HCT116 (cell line): ENCODE results near the gene UBE2D3. TPM values are rescaled to one million over a fixed set of nuclear protein-coding genes. Genes with fewer than 3 reads are reported as not detected.

Experiments
- ATAC-seq: fragments of 200-7000 bp; cut with Tn5 transposase; 2 replicates; pipeline ENCODE4 v1.9.1; 2020; ENCODE audit warnings: mild to moderate bottlenecking, moderate library complexity
- BruUV-seq: library from RNA; stranded (reverse); fragments of 400-500 nt; replicated peaks from 2 replicates; lab custom pipeline; 2021; lab: Mats Ljungman, UMichigan
- CTCF ChIA-PET: fragments of 300-600 bp; sonication (Branson Sonifier 250); formaldehyde crosslinking; loops from one replicate; lab custom pipeline; 2021; ENCODE audit warnings: antibody characterized with exemption; lab: Charles Lee
- POLR2A ChIA-PET: fragments of 300-600, 350-600 bp; sonication (Branson Sonifier 250); formaldehyde crosslinking; loops from one replicate; lab custom pipeline; 2021; ENCODE audit warnings: antibody characterized with exemption; lab: Charles Lee
- RAD21 ChIA-PET, 2 experiments: fragments of 300-600 bp; sonication (Branson Sonifier 250); formaldehyde crosslinking; loops; one replicate each; lab custom pipeline; 2023; ENCODE audit warnings: low total read pairs in 2 of 2; ENCODE audit not compliant: uncharacterized antibody in 2 of 2, unreplicated experiment in 2 of 2, low non-redundant PET in 1 of 2; lab: Charles Lee
- DNase-seq: peaks from one replicate; pipeline ENCODE4 v3.0.0-alpha.2; 2010; ENCODE audit warnings: low read depth, low spot score
- H2AFZ ChIP-seq: fragments of 200-600 bp; shearing (Covaris generic), sonication (generic); 2 replicates; pipeline ENCODE4 v1.6.1; 2017; ENCODE audit warnings: low read depth, mixed run types, mixed read lengths, antibody characterized with exemption, low read length; ENCODE audit not compliant: poor library complexity, severe bottlenecking
- H3K27ac ChIP-seq: 2 replicates; pipeline ENCODE4 v1.5.1; 2012; ENCODE audit warnings: low read depth, low read length
- H3K27me3 ChIP-seq: fragments of 200-600 bp; sonication (generic); 2 replicates; pipeline ENCODE4 v1.6.1; 2016; ENCODE audit warnings: mixed run types, low read length, mixed read lengths; ENCODE audit not compliant: insufficient read depth
- H3K36me3 ChIP-seq, 2 experiments: fragments of 200-500 bp in 1 of 2; fragments of 200-600 bp in 1 of 2; sonication (Bioruptor generic) in 1 of 2; sonication (generic) in 1 of 2; 2 replicates each; pipeline versions ENCODE4 v1.5.1 to v1.6.1; 2014 to 2016; ENCODE audit warnings: low read length in 2 of 2, inconsistent platforms in 1 of 2, mixed read lengths in 1 of 2, mixed run types in 1 of 2; ENCODE audit not compliant: insufficient read depth in 2 of 2, control insufficient read depth in 1 of 2
- H3K4me1 ChIP-seq, 2 experiments: fragments of 200-600 bp in 1 of 2; sonication (generic) in 1 of 2; 2 replicates each; pipeline versions ENCODE4 v1.5.1 to v1.6.1; 2012 to 2017; ENCODE audit warnings: low read length in 2 of 2, inconsistent platforms in 1 of 2, mild to moderate bottlenecking in 1 of 2, mixed read lengths in 1 of 2, mixed run types in 1 of 2, moderate library complexity in 1 of 2; ENCODE audit not compliant: insufficient read depth in 2 of 2, control insufficient read depth in 1 of 2
- H3K4me2 ChIP-seq: fragments of 200-600 bp; sonication (generic); 2 replicates; pipeline ENCODE4 v1.6.1; 2017; ENCODE audit warnings: mixed run types, low read length, mixed read lengths
- H3K4me3 ChIP-seq, 2 experiments: fragments of 200-600 bp in 1 of 2; sonication (generic) in 1 of 2; replicated peaks in 1 of 2; 2 replicates each; pipeline ENCODE4 v1.5.1; 2011 to 2016; ENCODE audit warnings: low read length in 2 of 2, control low read depth in 1 of 2, low read depth in 1 of 2, mild to moderate bottlenecking in 1 of 2, mixed read lengths in 1 of 2, mixed run types in 1 of 2
- H3K79me2 ChIP-seq: fragments of 200-600 bp; sonication (generic); 2 replicates; pipeline ENCODE4 v1.6.1; 2017; ENCODE audit warnings: mild to moderate bottlenecking, mixed run types, low read length, moderate library complexity, mixed read lengths; ENCODE audit not compliant: insufficient read depth
- H3K9ac ChIP-seq: fragments of 200-600 bp; sonication (generic); 2 replicates; pipeline ENCODE4 v1.6.1; 2016; ENCODE audit warnings: low read length, mixed read lengths
- H3K9me2 ChIP-seq: fragments of 200-600 bp; sonication (generic), shearing (Covaris generic); 2 replicates; pipeline ENCODE4 v1.6.1; 2017; ENCODE audit warnings: mixed run types, mild to moderate bottlenecking, moderate library complexity; ENCODE audit not compliant: insufficient read depth
- H3K9me3 ChIP-seq, 2 experiments: fragments of 200-500 bp in 1 of 2; fragments of 200-600 bp in 1 of 2; sonication (Bioruptor generic) in 1 of 2; sonication (generic) in 1 of 2; 2 replicates each; pipeline ENCODE4 v1.6.1; 2014 to 2017; ENCODE audit warnings: low read length in 2 of 2, mixed read lengths in 2 of 2, inconsistent platforms in 1 of 2, low read depth in 1 of 2, mild to moderate bottlenecking in 1 of 2, mixed run types in 1 of 2, moderate library complexity in 1 of 2; ENCODE audit not compliant: control insufficient read depth in 1 of 2, insufficient read depth in 1 of 2
- H4K20me1 ChIP-seq: fragments of 200-600 bp; sonication (generic), shearing (Covaris generic); 2 replicates; pipeline ENCODE4 v1.6.1; 2017; ENCODE audit warnings: mixed run types, mild to moderate bottlenecking, moderate library complexity; ENCODE audit not compliant: insufficient read depth
- ATF3 ChIP-seq: IDR thresholded peaks from 2 replicates; pipeline ENCODE4 v1.6.1; 2012
- CBX3 ChIP-seq: IDR thresholded peaks from 2 replicates; pipeline ENCODE4 v1.6.1; 2012; ENCODE audit warnings: low read depth
- CTCF ChIP-seq, 3 experiments: fragments of 200-600 bp in 1 of 3; sonication (generic) in 1 of 3; IDR thresholded peaks in 2 of 3; conservative IDR thresholded peaks in 1 of 3; 2 replicates each; pipeline ENCODE4 v1.5.1; 2012 to 2017; ENCODE audit warnings: low read depth in 2 of 3, low read length in 2 of 3, antibody characterized with exemption in 1 of 3, borderline replicate concordance in 1 of 3, control low read depth in 1 of 3, mild to moderate bottlenecking in 1 of 3, mixed read lengths in 1 of 3, mixed run types in 1 of 3, moderate library complexity in 1 of 3; ENCODE audit not compliant: insufficient read depth in 1 of 3
- EGR1 ChIP-seq: IDR thresholded peaks from 2 replicates; pipeline ENCODE4 v1.6.1; 2012; ENCODE audit warnings: low read depth
- ELF1 ChIP-seq: IDR thresholded peaks from 2 replicates; pipeline ENCODE4 v1.6.1; 2012; ENCODE audit warnings: low read depth, borderline replicate concordance
- EZH2 ChIP-seq: fragments of 200-600 bp; sonication (generic); IDR thresholded peaks from 2 replicates; pipeline ENCODE4 v1.6.1; 2017; ENCODE audit warnings: antibody characterized with exemption, mixed run types
- EZH2phosphoT487 ChIP-seq: fragments of 200-600 bp; IDR thresholded peaks from 2 replicates; pipeline ENCODE4 v1.6.1; 2018; ENCODE audit warnings: antibody characterized with exemption, borderline replicate concordance
- FOSL1 ChIP-seq: IDR thresholded peaks from 2 replicates; pipeline ENCODE4 v1.6.1; 2012; ENCODE audit warnings: low read depth
- POLR2A ChIP-seq: IDR thresholded peaks from 2 replicates; pipeline ENCODE4 v1.7.0; 2011; ENCODE audit warnings: borderline replicate concordance; ENCODE audit not compliant: insufficient read depth, insufficient read length; ENCODE audit errors: extremely low read depth
- RAD21 ChIP-seq: IDR thresholded peaks from 2 replicates; pipeline ENCODE4 v1.6.1; 2012; ENCODE audit warnings: low read depth, mild to moderate bottlenecking
- SRF ChIP-seq: IDR thresholded peaks from 2 replicates; pipeline ENCODE4 v1.6.1; 2012; ENCODE audit warnings: low read depth
- TCF7L2 ChIP-seq: IDR thresholded peaks from 2 replicates; pipeline ENCODE4 v1.7.0; 2011; ENCODE audit warnings: borderline replicate concordance, inconsistent platforms; ENCODE audit not compliant: insufficient read depth, insufficient read length; ENCODE audit errors: extremely low read depth
- YY1 ChIP-seq: IDR thresholded peaks from 2 replicates; pipeline ENCODE4 v1.6.1; 2011; ENCODE audit warnings: low read length, low read depth, moderate library complexity, mild to moderate bottlenecking; ENCODE audit not compliant: insufficient replicate concordance; ENCODE audit errors: extremely low read depth
- ZBTB33 ChIP-seq: IDR thresholded peaks from 2 replicates; pipeline ENCODE4 v1.6.1; 2011; ENCODE audit warnings: mild to moderate bottlenecking, low read length, moderate library complexity; ENCODE audit not compliant: insufficient replicate concordance; ENCODE audit errors: extremely low read depth
- ZFX ChIP-seq: fragments of 450-650 bp; IDR thresholded peaks from 2 replicates; pipeline ENCODE4 v1.6.1; 2017
- ZNF274 ChIP-seq: fragments of 200-500 bp; sonication (Bioruptor generic); IDR thresholded peaks from 2 replicates; pipeline ENCODE4 v1.6.1; 2014; ENCODE audit warnings: mild to moderate bottlenecking, low read depth, low read length, inconsistent platforms
- intact Hi-C: fragments of 100-400 bp; cut with micrococcal nuclease; formaldehyde crosslinking; loops from 2 replicates; pipeline ENCODE4 v1.10.0; 2022
- total RNA-seq: library from RNA; stranded (reverse); gene quantifications from one replicate; pipeline ENCODE4 v1.2.1, GENCODE V29; 2021; ENCODE audit not compliant: unreplicated experiment

Gene UBE2D3
- total RNA-seq, 1 experiment from 2014 or later = 302 TPM

GRCh38 chr4:102847687-102848086 is 20.3 kb upstream of the UBE2D3 start:
- POLR2A ChIA-PET = no interaction called here
- no TSS peak for BruUV-seq

More at GRCh38 chr4:102847687-102848086, 20.3 kb upstream of the UBE2D3 start:
- H3K4me1 ChIP-seq = no peaks in the 10 kb centered on the region
- TF ChIP-seq ATF3 = no peak
- no peak for TF ChIP-seq ELF1
- TF ChIP-seq CTCF (IDR thresholded peaks at IDR 0.05 in 2 of 3, conservative IDR thresholded peaks at IDR 0.05 in 1 of 3; ENCODE audit: borderline replicate concordance in 1 of 3, insufficient read depth in 1 of 3, low read depth in 2 of 3, low read length in 2 of 3) = no peak
- no peak for TF ChIP-seq ZFX
- TF ChIP-seq TCF7L2 = no peak
- TF ChIP-seq EZH2 = no peak
- no peak for TF ChIP-seq EGR1
- no peak for TF ChIP-seq YY1
- no peak for TF ChIP-seq RAD21
- TF ChIP-seq ZBTB33 = no peak
- TF ChIP-seq POLR2A = no peak
- no peak for TF ChIP-seq CBX3
- no peak for TF ChIP-seq SRF
- TF ChIP-seq ZNF274 = no peak
- TF ChIP-seq EZH2phosphoT487 = no peak
- no peak for TF ChIP-seq FOSL1
- TF ChIP-seq, all 23 proteins: peak for 0
- intact Hi-C loops = no loop called here
- no peak for DNase-seq
- Histone ChIP-seq H3K9me2 (no peaks in the 10 kb centered on the region), H3K79me2 (peaks cover 32% of the 10 kb centered on the region; the same call in 1 of the 2 replicates), H3K36me3 (no peaks in the 10 kb centered on the region), H3K4me3 (no peak overlapping the region), H2AFZ (no peak overlapping the region), H3K4me2 (no peak overlapping the region), H3K9ac (no peak overlapping the region), H3K27ac (no peak overlapping the region), H3K27me3 (no peaks in the 10 kb centered on the region), H4K20me1 (no peaks in the 10 kb centered on the region), H3K9me3 (no peaks in the 10 kb centered on the region)
- no peak for ATAC-seq
- CTCF ChIA-PET = no interaction called here
- RAD21 ChIA-PET = no interaction called here
